Activated naive CD8-positive, alpha-beta T cell treated with anti-CD3 and anti-CD28 coated beads for 36 hours (primary cell): ENCODE results near the gene TAS1R1. TPM values are rescaled to one million over a fixed set of nuclear protein-coding genes. Genes with fewer than 3 reads are reported as not detected.

Source experiments
- DNase-seq: peaks from one replicate; pipeline ENCODE4 v3.0.0; 2021
- H3K27ac Mint-ChIP-seq: one replicate; pipeline ENCODE4 v1.8.0; 2022; ENCODE audit warnings: mild to moderate bottlenecking, moderate library complexity, mixed read lengths
- H3K27me3 Mint-ChIP-seq: one replicate; pipeline ENCODE4 v1.8.0; 2022; ENCODE audit warnings: mild to moderate bottlenecking, mixed read lengths
- H3K36me3 Mint-ChIP-seq: one replicate; pipeline ENCODE4 v1.8.0; 2021; ENCODE audit warnings: mild to moderate bottlenecking, mixed read lengths
- H3K4me1 Mint-ChIP-seq: one replicate; pipeline ENCODE4 v1.8.0; 2021; ENCODE audit warnings: mixed read lengths
- H3K4me3 Mint-ChIP-seq: one replicate; pipeline ENCODE4 v1.8.0; 2022; ENCODE audit warnings: mild to moderate bottlenecking, moderate library complexity, mixed read lengths
- H3K9me3 Mint-ChIP-seq: one replicate; pipeline ENCODE4 v1.8.0; 2022; ENCODE audit warnings: mixed read lengths
- total RNA-seq, 2 experiments: library from RNA; stranded (reverse); gene quantifications; one replicate each; pipeline ENCODE4 v1.2.3, GENCODE V29; 2021

TAS1R1 gene
- total RNA-seq, 2 experiments from 2014 or later: not detected

- Mint-ChIP-seq H3K27ac (no peak overlapping the region), H3K27me3 (no peaks in the 10 kb centered on the region), H3K4me1 (no peaks in the 10 kb centered on the region), H3K4me3 (no peak overlapping the region), H3K9me3 (no peaks in the 10 kb centered on the region), H3K36me3 (no peaks in the 10 kb centered on the region)
- no peak for DNase-seq
Observed at GRCh38 chr1:6512908-6513280, 42.2 kb upstream of the TAS1R1 start.

DNA sequence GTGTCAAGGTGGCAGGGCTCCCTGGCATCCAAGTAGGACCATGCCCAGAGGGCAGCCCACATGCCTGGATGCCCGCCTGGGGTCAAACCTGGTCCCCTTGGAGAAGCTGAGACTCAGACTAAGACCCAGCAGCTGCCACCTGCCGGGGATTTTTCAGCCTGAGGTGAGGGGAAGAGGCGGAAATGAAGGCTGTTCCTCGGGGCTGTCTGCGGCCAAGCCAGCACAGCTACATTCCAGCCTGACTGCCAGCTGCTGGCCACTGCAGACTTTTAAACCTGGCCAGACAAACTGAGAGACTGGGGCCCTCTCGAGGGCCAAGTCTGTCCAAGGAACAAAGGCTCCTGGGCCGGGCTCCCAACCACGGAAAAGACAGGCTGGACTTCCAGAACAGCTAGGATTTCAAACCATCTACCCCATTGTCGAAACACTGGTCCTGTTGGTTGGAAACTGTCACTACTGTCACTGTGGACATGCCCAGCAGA is 41.7 kb upstream of the TAS1R1 start:
- H3K4me3 Mint-ChIP-seq: no peak overlapping the region
- H3K36me3 Mint-ChIP-seq: no peaks in the 10 kb centered on the region
- H3K4me1 Mint-ChIP-seq: no peaks in the 10 kb centered on the region
- no peak for DNase-seq
- no peaks in the 10 kb centered on the region for H3K27me3 Mint-ChIP-seq
- no peaks in the 10 kb centered on the region for H3K9me3 Mint-ChIP-seq
- H3K27ac Mint-ChIP-seq: no peak overlapping the region

- no peaks in the 10 kb centered on the region for H3K9me3 Mint-ChIP-seq
- no peak overlapping the region for H3K4me3 Mint-ChIP-seq
- no peak overlapping the region for H3K27ac Mint-ChIP-seq
- H3K27me3 Mint-ChIP-seq: no peaks in the 10 kb centered on the region
- H3K36me3 Mint-ChIP-seq: no peaks in the 10 kb centered on the region
- DNase-seq: no peak
- no peaks in the 10 kb centered on the region for H3K4me1 Mint-ChIP-seq
Observed at GRCh38 chr1:6515771-6516170, 39.3 kb upstream of the TAS1R1 start.

DNA sequence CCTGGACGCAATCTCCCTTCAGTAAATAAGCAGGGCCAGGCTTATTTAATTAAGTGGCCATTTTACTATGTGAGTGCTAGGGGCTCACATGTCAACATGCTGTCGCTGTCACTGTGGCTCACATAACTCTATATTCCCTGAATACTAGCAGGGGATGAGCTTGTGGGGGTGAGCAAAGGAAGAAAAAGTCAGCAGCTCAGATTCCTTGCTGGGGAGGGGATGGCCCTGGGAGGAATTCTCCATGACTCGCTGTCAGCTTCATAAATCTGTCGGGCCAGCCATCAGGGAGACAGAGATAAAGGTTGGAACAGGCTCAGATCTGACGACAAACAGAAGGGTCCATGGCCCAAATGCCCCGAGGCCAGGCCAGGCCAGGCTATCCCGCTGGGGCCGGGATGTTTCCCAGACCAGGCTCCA is 37.7 kb upstream of the TAS1R1 start:
- no peak overlapping the region for H3K4me3 Mint-ChIP-seq
- H3K27ac Mint-ChIP-seq: no peak overlapping the region
- no peaks in the 10 kb centered on the region for H3K9me3 Mint-ChIP-seq
- no peak for DNase-seq
- H3K27me3 Mint-ChIP-seq: no peaks in the 10 kb centered on the region
- no peaks in the 10 kb centered on the region for H3K36me3 Mint-ChIP-seq
- no peaks in the 10 kb centered on the region for H3K4me1 Mint-ChIP-seq

DNA sequence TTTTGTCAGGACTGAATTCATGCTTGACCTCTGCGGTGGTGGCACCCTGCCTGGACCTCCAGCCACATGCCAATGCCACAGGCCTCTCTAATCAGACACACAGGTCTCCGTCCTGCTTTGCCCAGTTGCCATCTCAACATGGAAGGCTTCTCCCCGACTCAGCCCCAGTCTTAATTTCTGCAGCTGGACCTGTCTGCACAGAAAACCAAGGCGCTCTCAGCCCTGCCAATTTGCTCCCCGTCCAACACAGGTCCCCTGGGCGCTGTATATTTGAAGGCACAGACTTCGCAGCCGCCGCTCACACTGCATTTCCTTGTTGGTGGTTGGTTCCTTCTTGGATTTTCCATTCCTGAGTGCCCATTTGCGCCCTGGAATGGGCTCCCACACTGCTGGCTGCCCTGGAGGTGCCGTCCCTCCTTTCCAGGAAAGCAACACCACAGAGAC is 35.6 kb upstream of the TAS1R1 start:
- H3K27ac Mint-ChIP-seq: no peak overlapping the region
- H3K36me3 Mint-ChIP-seq: peaks cover 2% of the 10 kb centered on the region
- H3K4me3 Mint-ChIP-seq: no peak overlapping the region
- DNase-seq: no peak
- H3K9me3 Mint-ChIP-seq: no peaks in the 10 kb centered on the region
- peaks cover 2% of the 10 kb centered on the region for H3K4me1 Mint-ChIP-seq
- no peaks in the 10 kb centered on the region for H3K27me3 Mint-ChIP-seq

- Mint-ChIP-seq H3K27ac (no peak overlapping the region), H3K27me3 (no peaks in the 10 kb centered on the region), H3K36me3 (peaks cover 2% of the 10 kb centered on the region), H3K4me1 (peaks cover 2% of the 10 kb centered on the region), H3K9me3 (no peaks in the 10 kb centered on the region), H3K4me3 (no peak overlapping the region)
- no peak for DNase-seq
Observed at GRCh38 chr1:6519935-6520671, 35.0 kb upstream of the TAS1R1 start.

DNA sequence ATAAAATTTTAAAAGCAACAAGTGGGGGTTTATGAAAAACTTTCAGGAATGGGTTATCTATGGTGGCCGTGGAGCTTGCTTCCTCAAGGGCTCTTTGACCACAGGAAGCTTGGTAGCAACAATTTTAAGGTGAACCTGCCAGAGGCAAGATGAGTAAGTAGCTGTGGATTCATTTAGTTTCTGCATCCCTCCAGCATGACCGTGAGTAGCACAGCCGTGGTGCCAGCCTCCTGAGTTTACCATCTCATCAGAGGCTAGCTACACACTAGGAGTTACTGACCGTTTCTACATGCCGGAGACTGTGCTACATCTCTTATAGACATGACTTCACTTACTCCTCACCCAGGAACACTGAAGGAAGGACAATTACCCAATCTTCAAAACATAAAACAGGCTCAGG is 33.6 kb upstream of the TAS1R1 start:
- Mint-ChIP-seq H3K4me3 (no peak overlapping the region), H3K9me3 (no peaks in the 10 kb centered on the region), H3K36me3 (peaks cover 7% of the 10 kb centered on the region), H3K27ac (no peak overlapping the region), H3K27me3 (no peaks in the 10 kb centered on the region), H3K4me1 (peaks cover 2% of the 10 kb centered on the region)
- DNase-seq: no peak

DNA sequence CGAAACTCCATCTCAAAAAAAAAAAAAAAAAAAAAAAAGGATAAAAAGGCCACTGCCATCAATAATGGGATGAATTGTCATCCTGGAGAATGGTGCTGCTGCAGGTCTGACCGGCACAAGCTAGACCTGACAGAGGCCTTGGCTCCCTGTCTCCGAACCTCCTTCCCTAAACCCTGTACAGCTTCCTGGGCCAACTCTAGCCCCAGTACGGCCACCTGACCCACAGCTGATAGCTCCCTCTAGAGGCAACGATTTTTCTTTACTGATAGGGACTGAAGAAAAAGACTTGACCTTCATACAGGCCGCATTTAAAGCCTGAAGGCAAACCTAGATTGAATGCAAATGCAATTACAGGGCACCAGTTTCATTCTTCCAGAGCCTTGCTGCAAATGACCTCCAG is 31.5 kb upstream of the TAS1R1 start:
- Mint-ChIP-seq H3K36me3 (peaks cover 16% of the 10 kb centered on the region), H3K9me3 (no peaks in the 10 kb centered on the region), H3K27ac (no peak overlapping the region), H3K4me1 (peaks cover 2% of the 10 kb centered on the region), H3K4me3 (no peak overlapping the region), H3K27me3 (no peaks in the 10 kb centered on the region)
- no peak for DNase-seq

- Mint-ChIP-seq H3K27me3 (no peaks in the 10 kb centered on the region), H3K4me3 (no peak overlapping the region), H3K4me1 (peaks cover 2% of the 10 kb centered on the region), H3K9me3 (no peaks in the 10 kb centered on the region), H3K36me3 (peaks cover 18% of the 10 kb centered on the region), H3K27ac (no peak overlapping the region)
- DNase-seq: no peak
Observed at GRCh38 chr1:6526316-6526715, 28.8 kb upstream of the TAS1R1 start.

DNA sequence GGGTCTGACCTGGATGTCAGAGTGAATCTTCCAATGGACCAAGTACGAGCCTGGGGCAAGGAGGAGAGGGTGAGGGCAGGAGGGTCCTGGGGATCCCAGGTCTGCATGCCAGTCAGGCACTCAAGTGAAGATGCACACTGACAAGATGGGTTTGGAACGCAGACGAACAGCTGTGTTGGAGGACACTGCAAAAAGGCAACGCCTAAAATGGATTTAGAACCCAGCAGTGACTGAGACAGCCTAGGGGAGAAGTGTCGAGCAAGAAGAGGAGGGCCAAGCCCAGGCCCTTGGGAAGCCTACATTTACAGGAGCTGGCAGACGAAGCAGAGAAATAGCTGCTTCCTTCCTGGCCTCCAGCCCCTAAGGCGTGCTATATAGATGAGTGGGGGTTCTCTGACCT is 26.6 kb upstream of the TAS1R1 start:
- H3K27me3 Mint-ChIP-seq: no peaks in the 10 kb centered on the region
- DNase-seq: no peak
- no peaks in the 10 kb centered on the region for H3K9me3 Mint-ChIP-seq
- no peaks in the 10 kb centered on the region for H3K4me1 Mint-ChIP-seq
- no peak overlapping the region for H3K27ac Mint-ChIP-seq
- peaks cover 21% of the 10 kb centered on the region for H3K36me3 Mint-ChIP-seq
- no peak overlapping the region for H3K4me3 Mint-ChIP-seq

- no peaks in the 10 kb centered on the region for H3K4me1 Mint-ChIP-seq
- H3K9me3 Mint-ChIP-seq: no peaks in the 10 kb centered on the region
- peaks cover 27% of the 10 kb centered on the region for H3K36me3 Mint-ChIP-seq
- no peak overlapping the region for H3K4me3 Mint-ChIP-seq
- H3K27ac Mint-ChIP-seq: no peak overlapping the region
- H3K27me3 Mint-ChIP-seq: no peaks in the 10 kb centered on the region
- no peak for DNase-seq
Observed at GRCh38 chr1:6530504-6531160, 24.5 kb upstream of the TAS1R1 start.

DNA sequence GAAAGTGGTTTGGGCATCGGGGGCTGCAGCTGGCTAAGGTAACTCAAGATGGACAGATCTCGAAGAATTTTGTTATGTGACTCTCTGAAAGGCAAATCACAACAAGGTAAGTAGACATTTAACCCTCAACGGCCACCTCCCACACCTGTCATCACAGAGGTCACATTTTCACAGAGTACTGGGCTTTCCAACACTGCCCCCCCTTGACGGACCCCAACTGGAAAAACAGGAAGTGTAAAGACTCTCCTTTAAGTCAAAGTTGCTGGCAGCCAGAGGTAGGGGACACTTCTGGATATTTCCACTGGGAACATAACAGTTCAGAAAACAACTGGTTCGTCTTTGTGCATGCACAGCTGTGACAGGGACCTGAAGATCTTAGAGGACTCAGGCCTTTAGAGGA is 23.1 kb upstream of the TAS1R1 start:
- H3K27me3 Mint-ChIP-seq: no peaks in the 10 kb centered on the region
- peaks cover 20% of the 10 kb centered on the region for H3K36me3 Mint-ChIP-seq
- H3K4me3 Mint-ChIP-seq: no peak overlapping the region
- no peaks in the 10 kb centered on the region for H3K9me3 Mint-ChIP-seq
- H3K4me1 Mint-ChIP-seq: no peaks in the 10 kb centered on the region
- DNase-seq: no peak
- no peak overlapping the region for H3K27ac Mint-ChIP-seq

DNA sequence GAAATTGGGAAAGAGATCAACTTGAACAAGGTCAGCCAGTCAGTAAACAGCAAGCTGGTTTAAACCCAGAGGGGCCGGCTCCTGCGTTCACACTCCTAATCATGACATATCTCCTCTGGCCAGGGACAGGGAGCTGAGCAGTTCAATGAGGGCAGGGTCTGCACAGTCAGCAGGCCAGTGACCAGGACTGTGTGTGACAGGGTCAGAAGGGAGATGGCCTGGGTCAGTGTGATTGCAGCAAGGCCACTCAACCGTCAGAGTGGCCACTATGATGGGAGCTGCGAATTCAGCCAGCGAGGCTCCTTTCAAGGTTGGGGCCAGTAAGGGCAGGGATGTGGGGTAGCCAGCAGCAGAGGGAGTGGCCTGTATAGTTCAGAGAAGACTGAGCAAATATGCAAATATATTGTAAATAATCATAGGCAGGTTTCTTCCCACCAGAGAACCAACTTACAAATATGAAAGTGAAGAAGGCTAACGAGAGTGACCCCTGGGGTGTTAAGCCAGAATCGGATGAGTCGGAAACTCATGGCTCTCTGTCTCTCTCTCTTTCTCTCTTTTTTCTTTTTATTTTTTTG is 20.8 kb upstream of the TAS1R1 start:
- no peaks in the 10 kb centered on the region for H3K27me3 Mint-ChIP-seq
- DNase-seq: no peak
- no peak overlapping the region for H3K27ac Mint-ChIP-seq
- H3K36me3 Mint-ChIP-seq: peaks cover 13% of the 10 kb centered on the region
- H3K4me1 Mint-ChIP-seq: no peaks in the 10 kb centered on the region
- no peak overlapping the region for H3K4me3 Mint-ChIP-seq
- H3K9me3 Mint-ChIP-seq: no peaks in the 10 kb centered on the region

- no peak overlapping the region for H3K27ac Mint-ChIP-seq
- no peaks in the 10 kb centered on the region for H3K27me3 Mint-ChIP-seq
- H3K4me1 Mint-ChIP-seq: no peaks in the 10 kb centered on the region
- H3K9me3 Mint-ChIP-seq: no peaks in the 10 kb centered on the region
- DNase-seq: no peak
- H3K4me3 Mint-ChIP-seq: no peak overlapping the region
- H3K36me3 Mint-ChIP-seq: peaks cover 15% of the 10 kb centered on the region
Observed at GRCh38 chr1:6535214-6535613, 19.9 kb upstream of the TAS1R1 start.

- Mint-ChIP-seq H3K27me3 (no peaks in the 10 kb centered on the region), H3K27ac (no peak overlapping the region), H3K4me3 (no peak overlapping the region)
Observed at GRCh38 chr1:6536291-6536690, 18.8 kb upstream of the TAS1R1 start.

DNA sequence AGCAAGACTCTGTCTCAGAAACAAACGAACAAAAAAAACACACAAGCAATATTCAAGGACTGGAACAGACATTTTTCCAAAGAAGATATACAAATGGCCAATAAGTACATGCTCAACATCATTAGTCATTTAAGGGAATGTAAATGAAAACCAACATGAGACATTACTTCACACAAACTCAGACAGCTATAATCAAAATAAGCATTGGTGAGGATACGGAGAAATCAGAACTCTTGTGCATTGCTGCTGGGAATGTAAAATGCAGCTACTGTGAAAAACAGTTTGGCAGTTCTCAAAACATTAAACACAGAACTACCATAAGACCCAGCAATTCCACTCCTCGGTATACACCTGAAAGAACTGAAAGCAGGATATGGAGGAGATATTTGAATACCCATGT is 16.2 kb upstream of the TAS1R1 start:
- DNase-seq: no peak
- Mint-ChIP-seq H3K27ac (no peak overlapping the region), H3K4me1 (no peaks in the 10 kb centered on the region), H3K9me3 (no peaks in the 10 kb centered on the region), H3K4me3 (no peak overlapping the region), H3K27me3 (no peaks in the 10 kb centered on the region), H3K36me3 (peaks cover 8% of the 10 kb centered on the region)

More at GRCh38 chr1:6536291-6536690, 18.8 kb upstream of the TAS1R1 start:
- H3K4me1 Mint-ChIP-seq: no peaks in the 10 kb centered on the region
- H3K36me3 Mint-ChIP-seq: peaks cover 12% of the 10 kb centered on the region
- no peak for DNase-seq
- no peaks in the 10 kb centered on the region for H3K9me3 Mint-ChIP-seq
